Activated CD4-positive, CD25-positive, alpha-beta regulatory T cell (primary cell): Measurements from ENCODE around the gene S100A4.
A peak's percentile ranks its signal among the peaks of the same experiment; 100 is the strongest.
"Not testable (repeated sequence)": the region's sequence is repeated elsewhere in the genome, so short reads cannot be mapped to it uniquely, and the experiment has no call there.

Source experiments
- DNase-seq, 4 experiments: peaks; one replicate each; lab custom pipeline; 2025; lab: John Stamatoyannopoulos, UW

Gene S100A4

GRCh38 chr1:153533689-153534201, 11.9 kb downstream of the S100A4 start:
- no peak for DNase-seq

GRCh38 chr1:153532769-153533599, 12.6 kb downstream of the S100A4 start:
- peak; percentile 54 to 61 (median 56) for DNase-seq

- no peak for DNase-seq
These were observed 13.4 kb downstream of the S100A4 start for GRCh38 chr1:153532181-153532580.

GRCh38 chr1:153531638-153532037, 14.0 kb downstream of the S100A4 start:
- DNase-seq: no peak

GRCh38 chr1:153527683-153528040, 17.9 kb downstream of the S100A4 start:
- DNase-seq: no peak

GRCh38 chr1:153527023-153527682, 18.5 kb downstream of the S100A4 start:
- no peak for DNase-seq

GRCh38 chr1:153526132-153526543, 19.5 kb downstream of the S100A4 start:
- DNase-seq: no peak

GRCh38 chr1:153525088-153525728, 20.4 kb downstream of the S100A4 start:
- no peak for DNase-seq

GRCh38 chr1:153522353-153523048, 23.1 kb downstream of the S100A4 start:
- DNase-seq: not testable (repeated sequence)

GRCh38 chr1:153521808-153522207, 23.8 kb downstream of the S100A4 start:
- DNase-seq: not testable (repeated sequence)

- DNase-seq: no peak
These were observed 24.7 kb downstream of the S100A4 start for GRCh38 chr1:153520818-153521476.

- DNase-seq: not testable (repeated sequence)
These were observed 25.4 kb downstream of the S100A4 start for GRCh38 chr1:153520137-153520691.

GRCh38 chr1:153519242-153519641, 26.4 kb downstream of the S100A4 start:
- DNase-seq: no peak

GRCh38 chr1:153515504-153516394, 29.9 kb downstream of the S100A4 start:
- no peak for DNase-seq

GRCh38 chr1:153513666-153514065, 31.9 kb downstream of the S100A4 start:
- DNase-seq: no peak

- no peak for DNase-seq
These were observed 32.6 kb downstream of the S100A4 start for GRCh38 chr1:153513023-153513422.

GRCh38 chr1:153510984-153511410, 34.6 kb downstream of the S100A4 start:
- DNase-seq: peak; percentile 64 to 76 (median 72)

GRCh38 chr1:153509729-153510354, 35.8 kb downstream of the S100A4 start:
- DNase-seq: peak; percentile 22 to 56 (median 23)

- no peak for DNase-seq
These were observed 36.6 kb downstream of the S100A4 start for GRCh38 chr1:153509036-153509435.
